ENCODE measurements around the gene TMEM107. TPM values are rescaled to one million over a fixed set of nuclear protein-coding genes. Genes with fewer than 3 reads are reported as not detected.

TMEM107 gene
- total and polyA plus RNA-seq, 10 of the 15 experiments (the other 5 are each of a cell fraction or from before 2014, with no cell fraction given) = 7.9 to 38.7 (median 22.9) TPM

DNA sequence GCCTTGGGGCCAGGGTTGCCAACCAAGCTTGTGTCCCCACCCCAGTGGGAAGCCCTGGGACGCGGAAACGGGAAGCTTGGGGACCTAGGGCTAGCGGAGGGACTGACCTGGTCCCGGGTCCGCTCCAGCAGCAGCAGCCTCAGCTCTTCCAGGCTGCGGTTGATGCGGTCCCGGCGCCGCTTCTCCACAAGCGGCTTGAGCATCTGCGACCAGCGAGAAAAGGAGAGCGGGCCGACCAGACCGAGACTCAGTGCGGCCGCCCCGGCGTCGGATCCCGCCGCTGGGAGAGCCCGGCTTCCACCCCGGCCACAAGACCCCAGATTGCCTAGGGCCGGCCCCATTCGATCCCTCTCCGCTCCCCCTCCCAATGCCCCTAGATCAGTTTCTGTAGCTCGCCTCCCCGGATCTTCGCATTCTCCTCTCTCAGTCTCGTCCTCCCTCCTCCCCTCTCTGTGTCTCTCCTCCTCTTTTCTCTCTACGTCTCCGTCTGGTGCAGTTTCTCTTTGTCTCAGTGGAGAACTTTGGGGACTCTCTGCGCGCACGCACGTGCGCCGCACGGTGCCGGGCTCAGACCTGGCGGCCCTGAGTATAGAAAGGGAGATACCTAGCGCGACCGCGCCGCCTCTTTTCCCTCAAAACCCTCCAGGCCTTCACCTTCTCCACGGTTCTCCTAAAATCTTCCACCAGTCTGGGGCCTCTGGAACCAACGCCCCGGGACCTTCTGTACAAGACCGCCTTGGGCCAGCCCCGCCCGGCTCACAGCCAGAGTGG is 53.1 kb downstream of the TMEM107 start:
- Histone ChIP-seq H3K4me2 (ENCODE audit: control insufficient read depth, insufficient read depth) (peak overlapping the region; percentile 94), H3K4me1 (ENCODE audit: control insufficient read depth, insufficient read depth, low read length) (peaks cover 36% of the 10 kb centered on the region), H2AFZ (ENCODE audit: control insufficient read depth, low read depth, low read length) (peak overlapping the region; percentile 59), H4K20me1 (ENCODE audit: control insufficient read depth, insufficient read depth) (no peaks in the 10 kb centered on the region), H3K27ac (ENCODE audit: control insufficient read depth, insufficient read depth) (no peak overlapping the region), H3K27me3 (replicated peaks in 1 of 2; ENCODE audit: control insufficient read depth in 2 of 2, insufficient read depth in 2 of 2, low read length in 1 of 2) (peaks cover 5 to 9% of the 10 kb centered on the region in 2 experiments), H3K36me3 (ENCODE audit: control insufficient read depth in 2 of 2, insufficient read depth in 2 of 2, low read length in 1 of 2) (no peaks in the 10 kb centered on the region), H3K9ac (ENCODE audit: control insufficient read depth, insufficient read depth, low read length) (peak overlapping the region; percentile 53), H3K79me2 (ENCODE audit: control insufficient read depth, insufficient read depth, low read length) (no peaks in the 10 kb centered on the region), H3K9me3 (replicated peaks; ENCODE audit: control insufficient read depth, insufficient read depth, low read length) (no peaks in the 10 kb centered on the region), H3K4me3 (peak overlapping the region; percentile 99)
- in situ Hi-C loops (cut with MboI) = no loop called here
- ChIA-PET RAD21 (ENCODE audit: unreplicated experiment) (interaction anchor here (0.7 to 2.6 kb wide), 8 partner anchors 15 to 100 kb away, joined by 3 to 16 read pairs (median 4); no protein-coding TSS in a partner anchor), SMC1A (ENCODE audit: uncharacterized antibody, unreplicated experiment) (interaction anchor here (1.2 to 3.8 kb wide), 6 partner anchors 14 to 63 kb away, joined by 3 to 21 read pairs (median 6); no protein-coding TSS in a partner anchor), CTCF (interaction anchor here (1.0 to 3.7 kb wide), 9 partner anchors 9 to 178 kb away, joined by 3 to 46 read pairs (median 4); partner anchors contain the start of gene SLC25A35), POLR2A (interaction anchor here (0.9 to 3.9 kb wide), 11 partner anchors 10 to 103 kb away, joined by 3 to 19 read pairs (median 5); partner anchors contain the start of gene PER1)
- TSS peak; percentile 43 for BruUV-seq (replicated peaks)
- FAIRE-seq (no peak), ATAC-seq (no peak), DNase-seq (ENCODE audit: low read depth, low spot score) (no peak)
- 3% methylated on average over 51 of the region's 55 CpGs for WGBS (ENCODE audit: insufficient coverage, insufficient replicate concordance, low lambda C conversion rate, missing lambda C conversion rate)
- intact Hi-C loops (cut with micrococcal nuclease; ENCODE audit: unreplicated experiment) = loop anchor here (5.0 kb wide), 1 partner anchor 174 kb away; the partner anchor contains the start of gene SLC25A35
- peak; percentile 60; the same call in 1 of the 2 replicates for TF ChIP-seq MXI1 (IDR thresholded peaks at IDR 0.05; ENCODE audit: low read depth, low read length)
- TF ChIP-seq TCF12 (IDR thresholded peaks at IDR 0.05; ENCODE audit: low read depth, low read length) = no peak
- TF ChIP-seq PAX5 (IDR thresholded peaks at IDR 0.05; ENCODE audit: borderline replicate concordance, low read depth, low read length) = no peak
- TF ChIP-seq MYB (IDR thresholded peaks at IDR 0.05; ENCODE audit: borderline replicate concordance, low read depth, low read length) = no peak
- no peak for TF ChIP-seq USF2 (IDR thresholded peaks at IDR 0.05; ENCODE audit: borderline replicate concordance, low read depth, low read length)
- TF ChIP-seq, protein P1, sequence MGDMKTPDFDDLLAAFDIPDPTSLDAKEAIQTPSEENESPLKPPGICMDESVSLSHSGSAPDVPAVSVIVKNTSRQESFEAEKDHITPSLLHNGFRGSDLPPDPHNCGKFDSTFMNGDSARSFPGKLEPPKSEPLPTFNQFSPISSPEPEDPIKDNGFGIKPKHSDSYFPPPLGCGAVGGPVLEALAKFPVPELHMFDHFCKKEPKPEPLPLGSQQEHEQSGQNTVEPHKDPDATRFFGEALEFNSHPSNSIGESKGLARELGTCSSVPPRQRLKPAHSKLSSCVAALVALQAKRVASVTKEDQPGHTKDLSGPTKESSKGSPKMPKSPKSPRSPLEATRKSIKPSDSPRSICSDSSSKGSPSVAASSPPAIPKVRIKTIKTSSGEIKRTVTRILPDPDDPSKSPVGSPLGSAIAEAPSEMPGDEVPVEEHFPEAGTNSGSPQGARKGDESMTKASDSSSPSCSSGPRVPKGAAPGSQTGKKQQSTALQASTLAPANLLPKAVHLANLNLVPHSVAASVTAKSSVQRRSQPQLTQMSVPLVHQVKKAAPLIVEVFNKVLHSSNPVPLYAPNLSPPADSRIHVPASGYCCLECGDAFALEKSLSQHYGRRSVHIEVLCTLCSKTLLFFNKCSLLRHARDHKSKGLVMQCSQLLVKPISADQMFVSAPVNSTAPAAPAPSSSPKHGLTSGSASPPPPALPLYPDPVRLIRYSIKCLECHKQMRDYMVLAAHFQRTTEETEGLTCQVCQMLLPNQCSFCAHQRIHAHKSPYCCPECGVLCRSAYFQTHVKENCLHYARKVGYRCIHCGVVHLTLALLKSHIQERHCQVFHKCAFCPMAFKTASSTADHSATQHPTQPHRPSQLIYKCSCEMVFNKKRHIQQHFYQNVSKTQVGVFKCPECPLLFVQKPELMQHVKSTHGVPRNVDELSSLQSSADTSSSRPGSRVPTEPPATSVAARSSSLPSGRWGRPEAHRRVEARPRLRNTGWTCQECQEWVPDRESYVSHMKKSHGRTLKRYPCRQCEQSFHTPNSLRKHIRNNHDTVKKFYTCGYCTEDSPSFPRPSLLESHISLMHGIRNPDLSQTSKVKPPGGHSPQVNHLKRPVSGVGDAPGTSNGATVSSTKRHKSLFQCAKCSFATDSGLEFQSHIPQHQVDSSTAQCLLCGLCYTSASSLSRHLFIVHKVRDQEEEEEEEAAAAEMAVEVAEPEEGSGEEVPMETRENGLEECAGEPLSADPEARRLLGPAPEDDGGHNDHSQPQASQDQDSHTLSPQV (IDR thresholded peaks at IDR 0.05) = no peak
- TF ChIP-seq BHLHE40 (IDR thresholded peaks at IDR 0.05; ENCODE audit: borderline replicate concordance in 1 of 2, low read depth in 2 of 2, low read length in 1 of 2) = peak; percentile 94 to 96
- no peak for TF ChIP-seq MYC (IDR thresholded peaks at IDR 0.05; ENCODE audit: insufficient read depth, insufficient read length, insufficient replicate concordance, low read length, severe bottlenecking)
- TF ChIP-seq GATAD2B (conservative IDR thresholded peaks at IDR 0.05; ENCODE audit: low read depth) = no peak
- no peak for TF ChIP-seq CBX3 (IDR thresholded peaks at IDR 0.05; ENCODE audit: borderline replicate concordance, low read depth)
- TF ChIP-seq SUZ12 (IDR thresholded peaks at IDR 0.05; ENCODE audit: unreplicated experiment) = no peak
- peak; percentile 44 for TF ChIP-seq IKZF1 (conservative IDR thresholded peaks at IDR 0.05)
- TF ChIP-seq TCF7 (IDR thresholded peaks at IDR 0.05; ENCODE audit: borderline replicate concordance) = no peak
- TF ChIP-seq ZNF207 (IDR thresholded peaks at IDR 0.05; ENCODE audit: borderline replicate concordance) = no peak
- no peak for TF ChIP-seq PML (IDR thresholded peaks at IDR 0.05; ENCODE audit: low read length)
- no peak for TF ChIP-seq IRF3 (IDR thresholded peaks at IDR 0.05)
